Heart right ventricle (tissue), 16 donors: ENCODE results near the gene TIMM22. TPM values are rescaled to one million over a fixed set of nuclear protein-coding genes. Genes with fewer than 3 reads are reported as not detected.

Experiments
- ATAC-seq, 8 donors: fragments of 200-7000 bp; cut with Tn5 transposase; one replicate each; pipeline ENCODE4 v1.9.1; 2020; ENCODE audit warnings: mild to moderate bottlenecking in 8 of 8, moderate library complexity in 8 of 8, moderate number of reproducible peaks in 1 of 8
- DNase-seq, 2 donors: peaks; one replicate each; pipeline ENCODE4 v3.0.0-alpha.2; 2020
- H3K27ac ChIP-seq, 10 donors: fragments of 200-600 bp; sonication (generic) in 2 of 10; one replicate each; pipeline versions ENCODE4 v1.5.0 to v1.8.0; 2020 to 2022; ENCODE audit warnings: mild to moderate bottlenecking in 3 of 10
- H3K27me3 ChIP-seq, 7 donors: fragments of 200-600 bp; one replicate each; pipeline ENCODE4 v1.8.0; 2021 to 2022; ENCODE audit warnings: mild to moderate bottlenecking in 2 of 7
- H3K36me3 ChIP-seq, 9 donors: fragments of 200-600 bp; sonication (generic) in 1 of 9; one replicate each; pipeline versions ENCODE4 v1.5.0 to v1.8.0; 2020 to 2022; ENCODE audit warnings: mild to moderate bottlenecking in 2 of 9
- H3K4me1 ChIP-seq, 9 donors: fragments of 200-600 bp; sonication (generic) in 1 of 9; one replicate each; pipeline versions ENCODE4 v1.5.0 to v1.8.0; 2020 to 2022; ENCODE audit warnings: mild to moderate bottlenecking in 4 of 9
- H3K4me3 ChIP-seq, 10 donors: fragments of 200-600 bp; sonication (generic) in 2 of 10; one replicate each; pipeline versions ENCODE4 v1.5.0 to v1.8.0; 2020 to 2022; ENCODE audit warnings: mild to moderate bottlenecking in 7 of 10, moderate library complexity in 2 of 10
- H3K9me3 ChIP-seq, 11 donors: fragments of 200-600 bp in 10 of 11; sonication (generic) in 2 of 11; one replicate each; pipeline versions ENCODE4 v1.5.0 to v1.8.0; 2013 to 2022; ENCODE audit warnings: mild to moderate bottlenecking in 2 of 11, control low read depth in 1 of 11, moderate library complexity in 1 of 11
- CTCF ChIP-seq, 9 donors: fragments of 200-600 bp; sonication (generic) in 2 of 9; IDR thresholded peaks; one replicate each; pipeline versions ENCODE4 v1.5.0 to v1.8.0; 2021 to 2022; ENCODE audit warnings: antibody characterized with exemption in 9 of 9, mild to moderate bottlenecking in 5 of 9, moderate library complexity in 1 of 9
- WGBS, 2 donors: extraction: QIAGEN DNeasy Blood & Tissue Kit; methylation state at CpG; one replicate each; pipeline ENCODE4 v1.1.7; 2013; ENCODE audit warnings: inconsistent platforms in 1 of 2; 5-methylcytosine and 5-hydroxymethylcytosine counted together
- intact Hi-C, 10 donors: fragments of 100-400 bp; cut with DNase I; formaldehyde crosslinking; loops; one replicate each; pipeline versions ENCODE4 v1.11.1 to v1.14.2; 2022
- polyA plus RNA-seq, 2 donors: library from polyadenylated mRNA; stranded (reverse); fragments of 200-250 nt; gene quantifications; one replicate each; pipeline ENCODE4 v1.2.3, GENCODE V29; 2013
- total RNA-seq, 10 donors: library from RNA; stranded (reverse); fragmentation: NEBNext Ultra II Directional in 3 of 10; extraction: Animal tissue kit (Norgen Biotek cat#: 25700) in 3 of 10; gene quantifications; one replicate each; pipeline versions ENCODE4 v1.2.1 to v1.2.4, GENCODE V29; 2021 to 2023
- donor health status: Arrhythmogenic right ventricular cardiomyopathy.
- donor health status: ischemic (EF 13 %, LVEDD 7.1; RV severe dilation, severe dysfunction).
- donor health status: healthy with polysubstance abuse.
- donor health status: DM: no; HTN: yes; CAD: no.
- donor health status: DM: no; HTN: no; CAD: no.
- donor health status: ischemic (EF 25% LVEDD 6.9; RV normal size, moderate dysfunction).
- donor health status: ischemic (EF 25% LVEDD 5.7; RV mildly dilated, moderate dysfunction).
- donor health status: healthy.
- donor health status: DM: yes; HTN: yes; CAD: no.
- donor health status: Ischemic cardiomyopathy.
- donor health status: ischemic (EF 35%, LVEDD 5.7; RV mildly dilated, moderate dysfunction).
- donor health status: nonischemic (EF 11% LVEDD 7.7; RV severe dilation, severe dysfunction).
- donor health status: DM: yes; HTN: yes; CAD: no.
- donor health status: PGD.
- donor health status: ischemic (EF 29% LVEDD 5.4; RV normal size, mild dysfunction).
- donor health status: nonischemic (EF 23%, LVEDD 6.1; RV moderate dilation, normal function).

Gene TIMM22
- total and polyA plus RNA-seq, 12 donors: 12.5 to 19.8 (median 17.5) TPM

- peak overlapping the region in 1 of 10 donors; percentile 11 for H3K27ac ChIP-seq
- WGBS, 2 donors: 71 to 75% methylated on average over 54 to 57 of the region's 57 CpGs
- H3K4me1 ChIP-seq: peaks cover 12 to 59% (median 37%) of the 10 kb centered on the region in 9 donors
- peaks cover 0 to 80% (median 39%) of the 10 kb centered on the region in 9 donors for H3K36me3 ChIP-seq
- no peak for TF ChIP-seq CTCF (IDR thresholded peaks at IDR 0.05)
- H3K9me3 ChIP-seq: no peaks in the 10 kb centered on the region
- intact Hi-C loops: loop anchor here in 1 of 10 donors (5.0 kb wide), 1 partner anchor 35 kb away; no protein-coding TSS in a partner anchor
- ATAC-seq: peak in 1 of 8 donors; percentile 3
- H3K27me3 ChIP-seq: no peaks in the 10 kb centered on the region
- H3K4me3 ChIP-seq: no peak overlapping the region
- DNase-seq: no peak
Measured at GRCh38 chr17:1011760-1012735, 15.1 kb downstream of the TIMM22 start.

GRCh38 chr17:1012823-1013728, 16.1 kb downstream of the TIMM22 start:
- H3K27ac ChIP-seq: peak overlapping the region in 1 of 10 donors; percentile 11
- H3K4me1 ChIP-seq: peaks cover 6 to 59% (median 28%) of the 10 kb centered on the region in 9 donors
- no peak overlapping the region for H3K4me3 ChIP-seq
- 79 to 84% methylated on average over 30 of the region's 30 CpGs for WGBS, 2 donors
- no peak for TF ChIP-seq CTCF (IDR thresholded peaks at IDR 0.05)
- DNase-seq: no peak
- H3K27me3 ChIP-seq: no peaks in the 10 kb centered on the region
- peaks cover 0 to 73% (median 35%) of the 10 kb centered on the region in 9 donors for H3K36me3 ChIP-seq
- H3K9me3 ChIP-seq: no peaks in the 10 kb centered on the region
- ATAC-seq: peak in 1 of 8 donors; percentile 15
- intact Hi-C loops: loop anchor here in 1 of 10 donors (5.0 kb wide), 1 partner anchor 34 kb away; no protein-coding TSS in a partner anchor

GRCh38 chr17:1013729-1014090, 16.8 kb downstream of the TIMM22 start:
- no peak overlapping the region for H3K27ac ChIP-seq
- 94 to 95% methylated on average over 9 of the region's 9 CpGs for WGBS, 2 donors
- no peaks in the 10 kb centered on the region for H3K27me3 ChIP-seq
- H3K9me3 ChIP-seq: no peaks in the 10 kb centered on the region
- intact Hi-C loops: loop anchor here in 1 of 10 donors (5.0 kb wide), 1 partner anchor 34 kb away; no protein-coding TSS in a partner anchor
- H3K4me3 ChIP-seq: no peak overlapping the region
- ATAC-seq: no peak
- DNase-seq: no peak
- no peak for TF ChIP-seq CTCF (IDR thresholded peaks at IDR 0.05)
- peaks cover 2 to 59% (median 28%) of the 10 kb centered on the region in 9 donors for H3K4me1 ChIP-seq
- H3K36me3 ChIP-seq: peaks cover 0 to 70% (median 35%) of the 10 kb centered on the region in 9 donors

- intact Hi-C loops: no loop called here
- TF ChIP-seq CTCF (IDR thresholded peaks at IDR 0.05): no peak
- H3K4me1 ChIP-seq: peaks cover 22 to 72% (median 51%) of the 10 kb centered on the region in 9 donors
Measured at GRCh38 chr17:1018547-1018946, 21.6 kb downstream of the TIMM22 start.

More at GRCh38 chr17:1018547-1018946, 21.6 kb downstream of the TIMM22 start:
- ATAC-seq (no peak), DNase-seq (no peak)
- Histone ChIP-seq H3K4me3 (no peak overlapping the region), H3K27ac (peak overlapping the region; percentile 52 to 97 (median 82)), H3K9me3 (no peaks in the 10 kb centered on the region), H3K36me3 (peaks cover 0 to 38% (median 0%) of the 10 kb centered on the region in 9 donors), H3K27me3 (no peaks in the 10 kb centered on the region)
- 59 to 70% methylated on average over 11 of the region's 11 CpGs for whole genome bisulfite sequencing, 2 donors
